ENCODE results near the gene KCNQ5.
"Not testable (repeated sequence)": the region's sequence is repeated elsewhere in the genome, so short reads cannot be mapped to it uniquely, and the experiment has no call there.

KCNQ5 gene

DNA sequence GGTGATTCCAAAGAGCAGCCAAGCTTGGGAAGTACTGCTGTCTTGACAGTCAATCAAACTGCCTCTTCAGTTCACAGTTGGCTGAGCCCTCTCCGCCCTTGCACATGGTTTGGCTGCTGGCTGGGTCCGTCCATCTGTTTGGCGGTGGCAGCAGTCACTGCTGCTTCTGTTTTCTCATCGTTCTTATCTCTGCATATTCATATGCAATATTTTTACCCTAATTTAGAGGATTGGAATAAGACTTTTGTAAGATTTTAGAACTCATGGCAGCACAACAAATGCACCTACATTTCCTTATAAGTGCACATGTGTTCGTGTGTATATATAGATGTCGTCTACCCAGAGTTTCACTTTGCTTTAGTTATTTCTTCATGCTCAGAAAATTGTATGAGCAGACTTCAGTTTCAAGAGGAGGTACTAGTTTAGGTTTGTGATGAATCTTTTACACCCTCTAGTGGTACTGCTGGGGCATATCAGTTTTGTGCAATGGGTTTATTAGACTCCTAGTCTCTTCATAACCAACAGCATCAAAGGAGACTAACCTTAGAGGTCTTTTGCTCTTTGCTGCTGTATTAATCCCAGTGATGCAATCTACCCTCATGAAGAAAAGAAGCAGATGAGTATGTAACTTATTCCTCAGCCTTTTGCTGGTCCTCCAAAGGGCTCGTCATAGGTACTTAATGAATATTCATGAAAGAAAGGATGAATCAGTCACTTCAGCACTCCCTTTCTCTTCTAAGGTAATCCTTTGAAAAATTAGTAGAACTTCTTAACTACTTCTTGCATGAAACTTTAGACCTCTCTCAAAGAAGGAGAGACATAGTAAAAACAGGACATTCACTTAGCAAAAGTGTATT, 559.1 kb downstream of the KCNQ5 start:
- DNase-seq (ENCODE audit: low spot score in 2 of 2) (no peak), ATAC-seq (replicated peaks; ENCODE audit: extremely low read depth, poor library complexity, severe bottlenecking) (peak; percentile 82)
- Mint-ChIP-seq H3K27me3 (no peaks in the 10 kb centered on the region), H3K27ac (ENCODE audit: low read depth) (no peak overlapping the region), H3K36me3 (ENCODE audit: insufficient read depth) (no peaks in the 10 kb centered on the region), H3K9me3 (no peaks in the 10 kb centered on the region), H3K4me1 (no peaks in the 10 kb centered on the region), H3K4me3 (no peak overlapping the region)

DNA sequence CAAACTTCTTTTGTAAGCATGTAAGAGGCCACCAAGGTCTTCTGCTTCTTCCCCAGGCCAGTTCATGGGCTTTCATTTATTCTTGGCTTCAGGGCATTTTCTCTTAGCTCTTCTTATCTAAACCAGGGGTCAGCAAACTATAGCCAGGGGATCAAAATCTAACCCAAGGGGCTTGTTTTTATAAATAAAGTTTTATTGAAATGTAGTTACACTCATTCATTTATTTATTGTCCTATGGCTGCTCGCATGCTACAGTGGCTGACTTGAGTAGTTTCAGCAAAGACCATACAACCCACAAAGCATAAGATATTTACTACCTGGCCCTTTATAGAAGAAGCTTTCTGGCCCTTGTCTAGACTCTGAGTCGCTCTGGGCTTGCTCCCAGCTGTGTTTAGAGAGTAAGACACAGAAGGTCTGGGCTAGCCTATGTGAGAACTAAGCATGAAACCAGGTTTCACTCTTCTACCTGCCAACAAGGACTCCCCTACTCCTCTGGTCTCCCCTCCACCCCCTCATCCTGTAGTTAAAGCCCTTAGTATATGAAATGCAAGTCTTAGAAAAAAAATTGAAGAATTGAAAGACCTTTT, 560.2 kb downstream of the KCNQ5 start:
- no peak for ATAC-seq (replicated peaks; ENCODE audit: extremely low read depth, poor library complexity, severe bottlenecking)
- no peaks in the 10 kb centered on the region for H3K9me3 Mint-ChIP-seq
- no peak overlapping the region for H3K4me3 Mint-ChIP-seq
- no peak overlapping the region for H3K27ac Mint-ChIP-seq (ENCODE audit: low read depth)
- no peak for DNase-seq (ENCODE audit: low spot score in 2 of 2)
- no peaks in the 10 kb centered on the region for H3K4me1 Mint-ChIP-seq
- H3K36me3 Mint-ChIP-seq (ENCODE audit: insufficient read depth): no peaks in the 10 kb centered on the region
- no peaks in the 10 kb centered on the region for H3K27me3 Mint-ChIP-seq

DNA sequence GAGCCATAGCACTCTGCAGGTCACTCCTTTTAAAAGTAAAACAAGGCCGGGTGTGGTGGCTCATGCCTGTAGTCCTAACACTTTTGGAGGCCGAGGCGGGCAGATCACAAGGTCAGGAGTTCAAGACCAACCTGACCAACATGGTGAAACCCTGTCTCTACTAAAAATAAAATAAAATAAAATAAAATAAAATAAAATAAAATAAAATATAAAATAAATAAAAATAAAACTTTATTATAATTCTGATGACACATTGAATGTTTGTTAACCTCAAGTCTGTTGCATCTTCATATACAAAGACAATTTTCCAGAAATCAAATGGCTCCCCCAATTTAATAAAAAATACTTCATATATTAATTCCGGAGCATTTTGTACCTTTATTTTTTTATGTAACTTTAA, 571.4 kb downstream of the KCNQ5 start:
- H3K27ac Mint-ChIP-seq (ENCODE audit: low read depth); H3K4me1 Mint-ChIP-seq; H3K27me3 Mint-ChIP-seq; H3K36me3 Mint-ChIP-seq (ENCODE audit: insufficient read depth); H3K9me3 Mint-ChIP-seq; ATAC-seq (replicated peaks; ENCODE audit: extremely low read depth, poor library complexity, severe bottlenecking); H3K4me3 Mint-ChIP-seq; DNase-seq (ENCODE audit: low spot score in 2 of 2): not testable (repeated sequence)

DNA sequence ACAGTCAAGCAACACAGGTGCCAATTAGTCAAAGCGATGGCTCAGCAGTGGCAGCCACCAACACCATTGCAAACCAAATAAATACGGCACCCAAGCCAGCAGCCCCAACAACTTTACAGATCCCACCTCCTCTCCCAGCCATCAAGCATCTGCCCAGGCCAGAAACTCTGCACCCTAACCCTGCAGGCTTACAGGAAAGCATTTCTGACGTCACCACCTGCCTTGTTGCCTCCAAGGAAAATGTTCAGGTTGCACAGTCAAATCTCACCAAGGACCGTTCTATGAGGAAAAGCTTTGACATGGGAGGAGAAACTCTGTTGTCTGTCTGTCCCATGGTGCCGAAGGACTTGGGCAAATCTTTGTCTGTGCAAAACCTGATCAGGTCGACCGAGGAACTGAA, 572.9 kb downstream of the KCNQ5 start:
- no peak overlapping the region for H3K27ac Mint-ChIP-seq (ENCODE audit: low read depth)
- no peaks in the 10 kb centered on the region for H3K27me3 Mint-ChIP-seq
- ATAC-seq (replicated peaks; ENCODE audit: extremely low read depth, poor library complexity, severe bottlenecking) (no peak), DNase-seq (ENCODE audit: low spot score in 2 of 2) (no peak)
- H3K36me3 Mint-ChIP-seq (ENCODE audit: insufficient read depth): no peaks in the 10 kb centered on the region
- H3K9me3 Mint-ChIP-seq: no peaks in the 10 kb centered on the region
- no peaks in the 10 kb centered on the region for H3K4me1 Mint-ChIP-seq
- H3K4me3 Mint-ChIP-seq: no peak overlapping the region

DNA sequence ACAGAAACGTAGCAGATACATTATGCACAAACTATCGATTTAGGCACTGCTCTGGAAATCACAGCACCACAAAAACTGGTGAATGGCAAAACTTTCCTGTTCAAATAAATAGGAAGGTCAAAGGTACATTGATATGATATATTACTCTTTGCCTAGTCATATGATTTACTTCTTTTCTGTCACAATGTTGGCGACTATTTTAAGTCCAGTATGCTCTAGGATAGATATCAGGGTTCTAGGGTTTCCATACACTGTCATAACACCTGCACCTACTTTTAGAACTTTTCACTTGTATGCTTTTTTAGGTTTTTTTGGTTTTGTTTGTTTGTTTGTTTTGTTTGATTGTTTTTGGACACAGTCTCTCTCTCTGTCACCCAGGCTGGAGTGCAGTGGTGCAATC, 578.4 kb downstream of the KCNQ5 start:
- Mint-ChIP-seq H3K27me3 (no peaks in the 10 kb centered on the region), H3K4me3 (no peak overlapping the region), H3K27ac (ENCODE audit: low read depth) (no peak overlapping the region), H3K4me1 (no peaks in the 10 kb centered on the region), H3K36me3 (ENCODE audit: insufficient read depth) (no peaks in the 10 kb centered on the region), H3K9me3 (no peaks in the 10 kb centered on the region)
- DNase-seq (ENCODE audit: low spot score in 2 of 2) (no peak), ATAC-seq (replicated peaks; ENCODE audit: extremely low read depth, poor library complexity, severe bottlenecking) (no peak)

DNA sequence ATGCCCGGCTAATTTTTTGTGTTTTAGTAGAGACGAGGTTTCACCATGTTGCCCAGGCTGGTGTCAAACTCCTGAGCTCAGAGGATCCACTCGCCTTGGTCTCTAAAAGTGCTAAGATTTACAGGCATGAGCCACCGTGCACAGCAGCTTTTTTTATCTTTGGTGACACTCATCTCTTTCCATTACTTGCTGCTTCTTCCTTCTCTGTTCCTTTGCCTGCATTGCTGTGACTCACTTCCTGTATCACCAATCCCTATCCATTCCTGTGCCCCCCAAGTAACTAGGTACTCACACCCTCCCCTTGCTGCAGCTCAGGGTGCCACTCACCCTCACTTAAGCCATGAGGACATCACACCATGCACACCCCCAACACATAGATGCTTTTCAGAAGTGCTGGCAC, 578.9 kb downstream of the KCNQ5 start:
- no peaks in the 10 kb centered on the region for H3K27me3 Mint-ChIP-seq

DNA sequence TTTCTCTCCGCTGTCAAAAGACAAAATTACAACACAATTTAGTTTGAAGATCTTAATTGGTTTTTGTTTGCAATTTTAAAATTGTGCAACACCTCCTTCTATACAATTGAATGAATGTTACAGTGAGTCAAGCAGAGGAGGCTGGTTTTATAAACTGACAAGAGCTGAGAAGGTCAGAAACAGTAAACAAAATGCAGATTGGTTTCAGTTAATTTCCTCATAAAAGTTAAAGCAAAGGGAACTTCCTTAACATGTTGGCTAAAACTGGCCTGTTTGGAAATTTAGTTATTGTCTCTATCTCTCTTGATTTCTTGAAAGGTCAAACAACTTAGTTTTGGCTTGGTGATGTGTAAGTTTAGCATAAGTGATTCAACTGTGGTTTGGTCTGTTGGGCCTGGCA, 581.2 kb downstream of the KCNQ5 start:
- H3K4me3 Mint-ChIP-seq: no peak overlapping the region
- ATAC-seq (replicated peaks; ENCODE audit: extremely low read depth, poor library complexity, severe bottlenecking) (no peak), DNase-seq (ENCODE audit: low spot score in 2 of 2) (no peak)
- H3K4me1 Mint-ChIP-seq: no peaks in the 10 kb centered on the region
- no peaks in the 10 kb centered on the region for H3K9me3 Mint-ChIP-seq
- peaks cover 14% of the 10 kb centered on the region for H3K27me3 Mint-ChIP-seq
- no peaks in the 10 kb centered on the region for H3K36me3 Mint-ChIP-seq (ENCODE audit: insufficient read depth)
- H3K27ac Mint-ChIP-seq (ENCODE audit: low read depth): no peak overlapping the region

More for the DNA sequence above, 578.9 kb downstream of the KCNQ5 start:
- no peak for ATAC-seq (replicated peaks; ENCODE audit: extremely low read depth, poor library complexity, severe bottlenecking)
- no peaks in the 10 kb centered on the region for H3K36me3 Mint-ChIP-seq (ENCODE audit: insufficient read depth)
- H3K4me3 Mint-ChIP-seq: no peak overlapping the region
- H3K9me3 Mint-ChIP-seq: no peaks in the 10 kb centered on the region
- H3K4me1 Mint-ChIP-seq: no peaks in the 10 kb centered on the region
- no peak for DNase-seq (ENCODE audit: low spot score in 2 of 2)
- H3K27ac Mint-ChIP-seq (ENCODE audit: low read depth): no peak overlapping the region

DNA sequence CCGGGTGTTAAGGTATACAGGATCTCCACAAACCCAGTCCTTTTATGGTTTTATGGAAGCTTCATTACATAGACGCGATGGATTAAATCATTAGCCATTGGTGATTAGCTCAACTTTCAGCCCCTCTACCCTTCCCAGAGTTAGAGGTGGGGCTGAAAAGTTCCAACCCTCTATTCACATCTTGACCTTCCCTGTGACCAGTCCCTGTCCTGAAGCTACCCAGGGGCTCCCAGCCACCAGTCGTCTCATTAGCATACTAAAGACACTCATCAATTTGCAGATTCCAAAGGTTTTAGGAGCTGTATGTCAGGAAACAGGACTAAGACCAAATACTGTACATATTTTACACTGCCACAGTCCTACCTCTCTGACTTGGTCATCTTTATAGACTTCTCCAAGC, 582.4 kb downstream of the KCNQ5 start:
- Mint-ChIP-seq H3K36me3 (ENCODE audit: insufficient read depth) (no peaks in the 10 kb centered on the region), H3K9me3 (no peaks in the 10 kb centered on the region)

DNA sequence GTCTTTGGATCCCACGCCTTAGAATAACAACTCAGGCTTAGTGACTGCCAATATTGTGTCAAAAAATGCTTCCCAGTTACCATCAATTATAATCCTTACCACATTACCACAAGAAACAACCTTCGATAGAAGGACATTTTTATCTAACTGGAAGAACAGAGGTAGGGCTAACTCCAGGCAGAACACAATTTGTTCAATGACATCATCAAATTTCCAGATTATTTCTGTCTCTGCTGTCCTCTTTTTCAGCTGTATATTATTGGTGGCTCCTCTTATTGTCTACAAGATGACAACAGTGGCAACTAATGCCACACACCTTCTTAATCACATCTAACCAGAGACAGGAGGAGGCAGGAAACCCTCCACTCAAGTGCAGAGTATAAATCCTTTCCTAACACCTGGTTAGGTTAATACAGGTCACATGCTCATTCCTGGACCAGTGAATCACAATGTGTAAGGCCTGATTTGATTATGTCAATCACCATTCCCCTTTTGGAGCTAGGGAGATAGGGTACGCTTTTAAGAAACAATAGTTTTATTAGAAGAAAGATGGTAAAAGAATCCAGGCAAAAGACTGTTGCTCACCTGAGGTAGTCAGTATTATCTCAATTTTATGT, 585.5 kb downstream of the KCNQ5 start:
- Mint-ChIP-seq H3K27me3 (peaks cover 14% of the 10 kb centered on the region), H3K27ac (ENCODE audit: low read depth) (no peak overlapping the region), H3K4me1 (no peaks in the 10 kb centered on the region), H3K36me3 (ENCODE audit: insufficient read depth) (no peaks in the 10 kb centered on the region), H3K4me3 (no peak overlapping the region), H3K9me3 (no peaks in the 10 kb centered on the region)
- no peak for DNase-seq (ENCODE audit: low spot score in 2 of 2)
- no peak for ATAC-seq (replicated peaks; ENCODE audit: extremely low read depth, poor library complexity, severe bottlenecking)

More for the DNA sequence above, 582.4 kb downstream of the KCNQ5 start:
- ATAC-seq (replicated peaks; ENCODE audit: extremely low read depth, poor library complexity, severe bottlenecking) (no peak), DNase-seq (ENCODE audit: low spot score in 2 of 2) (no peak)
- Mint-ChIP-seq H3K4me3 (no peak overlapping the region), H3K27me3 (peaks cover 14% of the 10 kb centered on the region), H3K4me1 (no peaks in the 10 kb centered on the region), H3K27ac (ENCODE audit: low read depth) (no peak overlapping the region)

DNA sequence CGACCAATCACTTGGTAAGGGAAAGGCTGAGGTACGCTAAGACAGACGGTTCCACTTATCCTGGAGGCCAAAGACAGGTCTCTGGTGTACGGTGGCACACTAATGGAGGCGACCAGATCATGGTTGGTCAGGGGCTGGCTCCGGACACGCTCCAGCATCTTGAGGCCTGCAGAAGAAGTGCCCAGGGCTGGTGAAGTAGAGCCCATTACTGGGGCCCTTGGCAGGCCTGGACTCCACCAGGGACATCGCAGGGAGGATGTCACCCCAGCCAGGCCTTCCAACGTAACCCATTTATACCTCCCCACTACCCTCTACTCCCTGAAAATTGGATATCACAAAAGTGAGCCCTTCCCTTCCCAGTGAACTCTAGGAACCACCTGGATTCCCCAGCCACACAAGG, 587.3 kb downstream of the KCNQ5 start:
- H3K27ac Mint-ChIP-seq (ENCODE audit: low read depth): no peak overlapping the region
- H3K4me1 Mint-ChIP-seq: no peaks in the 10 kb centered on the region
- H3K27me3 Mint-ChIP-seq: peaks cover 14% of the 10 kb centered on the region
- ATAC-seq (replicated peaks; ENCODE audit: extremely low read depth, poor library complexity, severe bottlenecking) (no peak), DNase-seq (ENCODE audit: low spot score in 2 of 2) (no peak)
- no peaks in the 10 kb centered on the region for H3K36me3 Mint-ChIP-seq (ENCODE audit: insufficient read depth)
- H3K4me3 Mint-ChIP-seq: no peak overlapping the region
- no peaks in the 10 kb centered on the region for H3K9me3 Mint-ChIP-seq

DNA sequence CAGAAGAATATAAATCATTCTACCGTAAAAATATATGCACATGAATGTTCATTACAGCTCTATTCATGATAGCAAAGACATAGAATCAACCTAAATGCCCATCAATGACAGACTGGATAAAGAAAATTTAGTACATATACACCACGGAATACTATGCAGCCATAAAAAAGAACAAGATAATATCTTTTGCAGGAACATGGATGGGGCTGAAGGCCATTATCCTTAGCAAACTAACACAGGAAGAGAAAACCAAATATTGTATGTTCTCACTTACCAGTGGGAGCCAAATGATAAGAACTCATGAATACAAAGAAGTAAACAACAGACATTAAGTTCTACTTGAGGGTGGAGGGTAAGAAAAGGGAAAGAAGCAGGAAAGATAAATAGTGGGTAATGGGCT, 595.0 kb downstream of the KCNQ5 start:
- DNase-seq (ENCODE audit: low spot score in 2 of 2) (no peak), ATAC-seq (replicated peaks; ENCODE audit: extremely low read depth, poor library complexity, severe bottlenecking) (no peak)
- peaks cover 11% of the 10 kb centered on the region for H3K27me3 Mint-ChIP-seq
- no peak overlapping the region for H3K27ac Mint-ChIP-seq (ENCODE audit: low read depth)
- no peaks in the 10 kb centered on the region for H3K4me1 Mint-ChIP-seq
- H3K36me3 Mint-ChIP-seq (ENCODE audit: insufficient read depth): no peaks in the 10 kb centered on the region
- H3K9me3 Mint-ChIP-seq: no peaks in the 10 kb centered on the region
- H3K4me3 Mint-ChIP-seq: no peak overlapping the region

DNA sequence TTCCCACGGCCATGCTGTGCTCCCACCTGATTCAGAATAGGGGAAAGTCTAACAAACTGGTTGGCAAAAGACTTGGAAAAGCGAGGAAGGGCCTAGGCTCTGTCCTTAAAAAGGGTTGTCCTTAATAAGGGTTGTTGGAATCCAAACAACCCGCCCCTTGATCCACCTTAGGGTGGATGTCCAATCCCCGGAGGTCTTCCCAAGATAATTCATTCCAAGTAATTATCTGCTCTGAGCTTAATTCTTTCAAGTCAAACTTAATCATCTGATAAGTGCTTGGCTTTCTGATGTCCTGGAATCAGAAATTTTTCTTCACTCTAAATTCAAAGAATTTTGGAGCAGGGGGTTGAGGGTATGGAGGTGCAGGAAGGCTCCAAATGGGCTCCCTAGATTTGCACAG, 603.5 kb downstream of the KCNQ5 start, which contains the start of gene KHDC1L:
KHDC1L (minus strand) TSS at position 101 of the 400 bp plus-strand sequence; CDS start at position 13, 88 bp downstream.
- Mint-ChIP-seq H3K36me3 (ENCODE audit: insufficient read depth) (no peaks in the 10 kb centered on the region), H3K9me3 (no peaks in the 10 kb centered on the region), H3K27me3 (no peaks in the 10 kb centered on the region), H3K27ac (ENCODE audit: low read depth) (no peak within 1 kb of the TSS), H3K4me3 (no peak within 1 kb of the TSS), H3K4me1 (no peaks in the 10 kb centered on the region)
- ATAC-seq (replicated peaks; ENCODE audit: extremely low read depth, poor library complexity, severe bottlenecking) (no peak), DNase-seq (ENCODE audit: low spot score in 2 of 2) (no peak)
